ENCODE results near the gene CDCA5. TPM values are rescaled to one million over a fixed set of nuclear protein-coding genes. Genes with fewer than 3 reads are reported as not detected.

Gene CDCA5
- polyA plus RNA-seq, 1 of the 3 experiments (the other 2 are of a cell fraction), result 16.3 TPM

DNA sequence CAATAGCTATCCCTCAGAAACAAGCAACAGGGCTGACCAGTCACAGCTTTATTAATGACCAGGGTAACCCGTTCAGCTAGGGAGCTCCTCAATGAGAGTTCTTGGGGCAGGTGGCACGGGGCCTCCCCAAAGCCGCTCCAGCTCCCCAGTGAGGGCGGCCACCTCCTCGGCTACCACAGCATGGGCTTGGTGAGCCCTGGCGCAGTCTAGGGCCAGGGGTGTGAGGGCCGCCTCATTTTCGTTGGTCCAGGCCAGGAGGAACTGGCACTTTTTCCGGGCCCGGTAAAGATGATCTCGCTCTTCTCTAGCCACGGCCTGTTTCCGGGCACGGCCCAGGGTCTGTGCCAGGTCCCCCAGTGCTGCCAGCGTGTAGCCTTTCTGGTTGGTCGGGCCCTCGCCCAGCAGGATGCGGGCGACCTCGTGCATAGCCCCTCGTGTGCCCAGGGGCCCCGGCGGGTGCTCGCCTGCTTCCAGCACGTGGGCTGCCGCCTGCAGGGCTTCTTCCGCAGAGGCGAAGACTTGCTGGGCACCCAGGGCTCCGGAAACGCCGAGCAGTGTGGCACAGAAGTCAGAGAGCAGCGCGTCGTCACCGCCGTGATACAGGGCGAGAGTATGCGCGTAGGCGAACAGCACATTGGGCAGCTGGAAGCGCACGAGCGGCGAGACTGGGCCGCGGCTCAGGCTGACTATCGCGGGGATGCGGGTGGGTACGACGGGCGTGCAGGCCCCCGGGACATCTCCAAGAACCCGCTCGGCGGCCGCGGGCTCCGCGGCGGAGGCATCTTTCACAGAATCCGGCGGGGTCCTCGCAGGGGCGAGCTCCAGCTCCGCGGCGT lies 32.7 kb upstream of the CDCA5 start:
- POLR2A ChIA-PET, result interaction anchor here (0.5 to 3.4 kb wide), 7 partner anchors 18 to 213 kb away, joined by 3 to 25 read pairs (median 5); partner anchors contain the start of genes ARL2, CAPN1, POLA2 and SYVN1
- CTCF ChIA-PET, result interaction anchor here (1.0 to 3.2 kb wide), 12 partner anchors 8 to 272 kb away, joined by 3 to 27 read pairs (median 8); partner anchors contain the start of genes ARL2, CAPN1, CDC42BPG and SYVN1

DNA sequence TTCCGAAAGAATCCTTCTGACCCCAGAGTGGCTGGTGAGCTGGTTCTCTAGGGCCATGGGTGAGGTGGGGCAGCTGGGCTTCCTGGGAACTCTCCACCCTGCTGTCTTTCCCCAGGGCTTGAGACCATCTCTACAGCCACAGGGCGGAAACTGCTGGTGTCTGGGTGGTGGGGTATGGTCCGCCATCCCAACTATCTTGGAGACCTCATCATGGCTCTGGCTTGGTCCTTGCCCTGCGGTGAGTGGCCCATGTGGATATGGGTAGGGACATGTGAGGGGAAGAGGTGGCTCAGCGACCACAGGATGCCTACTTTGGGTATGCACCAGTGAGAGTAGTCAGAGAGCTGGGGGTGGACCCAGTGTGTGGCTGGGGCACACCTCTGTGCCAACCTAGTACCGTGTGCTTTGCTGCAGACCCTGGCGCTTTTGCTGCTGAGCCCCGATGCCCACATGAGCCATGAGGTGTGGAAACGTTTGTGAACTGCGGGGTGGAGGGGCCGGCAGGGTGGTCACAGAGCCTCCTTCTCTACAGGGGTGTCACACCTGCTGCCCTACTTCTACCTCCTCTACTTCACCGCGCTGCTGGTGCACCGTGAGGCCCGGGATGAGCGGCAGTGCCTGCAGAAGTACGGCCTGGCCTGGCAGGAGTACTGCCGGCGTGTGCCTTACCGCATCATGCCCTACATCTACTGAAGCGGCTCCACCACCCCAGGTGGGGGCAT lies 31.7 kb upstream of the CDCA5 start:
- Histone ChIP-seq H4K20me1 (ENCODE audit: insufficient read depth) (peaks cover 6% of the 10 kb centered on the region; the same call in 1 of the 2 replicates), H3K4me3 (ENCODE audit: low read depth in 2 of 2, low read length in 1 of 2) (no peak overlapping the region), H3K27me3 (ENCODE audit: insufficient read depth) (no peaks in the 10 kb centered on the region), H3K4me1 (ENCODE audit: control insufficient read depth in 1 of 2, insufficient read depth in 2 of 2, low read depth in 1 of 2, low read length in 1 of 2) (peaks cover 16 to 52% of the 10 kb centered on the region in 2 experiments; a peak in 3 of 4 replicates), H3K9ac (no peak overlapping the region), H3K79me2 (ENCODE audit: insufficient read depth) (peaks cover 26% of the 10 kb centered on the region), H3K36me3 (replicated peaks in 1 of 2; ENCODE audit: control insufficient read depth in 1 of 2, insufficient read depth in 2 of 2, low read length in 1 of 2) (peaks cover 28 to 32% of the 10 kb centered on the region in 2 experiments), H3K9me3 (no peaks in the 10 kb centered on the region), H3F3A (replicated peaks; ENCODE audit: insufficient read depth) (peaks cover 36% of the 10 kb centered on the region), H3K27ac (ENCODE audit: low read depth in 2 of 2, low read length in 1 of 2) (no peak overlapping the region; a peak in 1 of 4 replicates), H3K4me2 (no peak overlapping the region), H2AFZ (ENCODE audit: low read depth) (no peak overlapping the region), H3K9me2 (no peaks in the 10 kb centered on the region)
- POLR2A ChIA-PET, result interaction anchor here (1.5 to 3.4 kb wide), 4 partner anchors 19 to 101 kb away, joined by 5 to 25 read pairs (median 6); partner anchors contain the start of genes ARL2 and SYVN1
- no peak for DNase-seq
- 91% methylated on average over 11 of the region's 21 CpGs for WGBS (ENCODE audit: low lambda C conversion rate)
- CTCF ChIA-PET, result interaction anchor here (1.1 to 3.2 kb wide), 4 partner anchors 15 to 269 kb away, joined by 3 to 23 read pairs (median 9); no protein-coding TSS in a partner anchor
- TF ChIP-seq, protein P1, sequence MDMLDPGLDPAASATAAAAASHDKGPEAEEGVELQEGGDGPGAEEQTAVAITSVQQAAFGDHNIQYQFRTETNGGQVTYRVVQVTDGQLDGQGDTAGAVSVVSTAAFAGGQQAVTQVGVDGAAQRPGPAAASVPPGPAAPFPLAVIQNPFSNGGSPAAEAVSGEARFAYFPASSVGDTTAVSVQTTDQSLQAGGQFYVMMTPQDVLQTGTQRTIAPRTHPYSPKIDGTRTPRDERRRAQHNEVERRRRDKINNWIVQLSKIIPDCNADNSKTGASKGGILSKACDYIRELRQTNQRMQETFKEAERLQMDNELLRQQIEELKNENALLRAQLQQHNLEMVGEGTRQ (IDR thresholded peaks at IDR 0.05; ENCODE audit: borderline replicate concordance, low read depth, low read length), result no peak
- TF ChIP-seq, protein P2, sequence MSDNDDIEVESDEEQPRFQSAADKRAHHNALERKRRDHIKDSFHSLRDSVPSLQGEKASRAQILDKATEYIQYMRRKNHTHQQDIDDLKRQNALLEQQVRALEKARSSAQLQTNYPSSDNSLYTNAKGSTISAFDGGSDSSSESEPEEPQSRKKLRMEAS (IDR thresholded peaks at IDR 0.05; ENCODE audit: low read depth), result no peak
- TF ChIP-seq RAD21 (IDR thresholded peaks at IDR 0.05; ENCODE audit: low read length), result no peak
- no peak for TF ChIP-seq RFX5 (IDR thresholded peaks at IDR 0.05; ENCODE audit: low read length)
- no peak for TF ChIP-seq RXRA (IDR thresholded peaks at IDR 0.05; ENCODE audit: borderline replicate concordance, low read depth)
- no peak for TF ChIP-seq TAF1 (IDR thresholded peaks at IDR 0.05; ENCODE audit: borderline replicate concordance, low read depth, low read length)
- TF ChIP-seq, protein P3, sequence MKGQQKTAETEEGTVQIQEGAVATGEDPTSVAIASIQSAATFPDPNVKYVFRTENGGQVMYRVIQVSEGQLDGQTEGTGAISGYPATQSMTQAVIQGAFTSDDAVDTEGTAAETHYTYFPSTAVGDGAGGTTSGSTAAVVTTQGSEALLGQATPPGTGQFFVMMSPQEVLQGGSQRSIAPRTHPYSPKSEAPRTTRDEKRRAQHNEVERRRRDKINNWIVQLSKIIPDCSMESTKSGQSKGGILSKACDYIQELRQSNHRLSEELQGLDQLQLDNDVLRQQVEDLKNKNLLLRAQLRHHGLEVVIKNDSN (IDR thresholded peaks at IDR 0.05; ENCODE audit: borderline replicate concordance, low read depth), result no peak
- no peak for TF ChIP-seq GABPA (IDR thresholded peaks at IDR 0.05; ENCODE audit: low read depth)
- no peak for TF ChIP-seq TEAD4 (IDR thresholded peaks at IDR 0.05; ENCODE audit: borderline replicate concordance, insufficient read depth)
- TF ChIP-seq, protein P4, sequence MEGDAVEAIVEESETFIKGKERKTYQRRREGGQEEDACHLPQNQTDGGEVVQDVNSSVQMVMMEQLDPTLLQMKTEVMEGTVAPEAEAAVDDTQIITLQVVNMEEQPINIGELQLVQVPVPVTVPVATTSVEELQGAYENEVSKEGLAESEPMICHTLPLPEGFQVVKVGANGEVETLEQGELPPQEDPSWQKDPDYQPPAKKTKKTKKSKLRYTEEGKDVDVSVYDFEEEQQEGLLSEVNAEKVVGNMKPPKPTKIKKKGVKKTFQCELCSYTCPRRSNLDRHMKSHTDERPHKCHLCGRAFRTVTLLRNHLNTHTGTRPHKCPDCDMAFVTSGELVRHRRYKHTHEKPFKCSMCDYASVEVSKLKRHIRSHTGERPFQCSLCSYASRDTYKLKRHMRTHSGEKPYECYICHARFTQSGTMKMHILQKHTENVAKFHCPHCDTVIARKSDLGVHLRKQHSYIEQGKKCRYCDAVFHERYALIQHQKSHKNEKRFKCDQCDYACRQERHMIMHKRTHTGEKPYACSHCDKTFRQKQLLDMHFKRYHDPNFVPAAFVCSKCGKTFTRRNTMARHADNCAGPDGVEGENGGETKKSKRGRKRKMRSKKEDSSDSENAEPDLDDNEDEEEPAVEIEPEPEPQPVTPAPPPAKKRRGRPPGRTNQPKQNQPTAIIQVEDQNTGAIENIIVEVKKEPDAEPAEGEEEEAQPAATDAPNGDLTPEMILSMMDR (IDR thresholded peaks at IDR 0.05), result no peak
- TF ChIP-seq SMC3 (IDR thresholded peaks at IDR 0.05; ENCODE audit: low read depth, low read length), result no peak
- TF ChIP-seq, protein P5, sequence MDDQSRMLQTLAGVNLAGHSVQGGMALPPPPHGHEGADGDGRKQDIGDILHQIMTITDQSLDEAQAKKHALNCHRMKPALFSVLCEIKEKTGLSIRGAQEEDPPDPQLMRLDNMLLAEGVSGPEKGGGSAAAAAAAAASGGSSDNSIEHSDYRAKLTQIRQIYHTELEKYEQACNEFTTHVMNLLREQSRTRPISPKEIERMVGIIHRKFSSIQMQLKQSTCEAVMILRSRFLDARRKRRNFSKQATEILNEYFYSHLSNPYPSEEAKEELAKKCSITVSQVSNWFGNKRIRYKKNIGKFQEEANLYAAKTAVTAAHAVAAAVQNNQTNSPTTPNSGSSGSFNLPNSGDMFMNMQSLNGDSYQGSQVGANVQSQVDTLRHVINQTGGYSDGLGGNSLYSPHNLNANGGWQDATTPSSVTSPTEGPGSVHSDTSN (IDR thresholded peaks at IDR 0.05), result no peak
- TF ChIP-seq NFIC (IDR thresholded peaks at IDR 0.05; ENCODE audit: borderline replicate concordance), result no peak
- TF ChIP-seq MXI1 (IDR thresholded peaks at IDR 0.05; ENCODE audit: low read depth, low read length), result no peak

More for the DNA sequence above, 32.7 kb upstream of the CDCA5 start:
- TF ChIP-seq MXI1 (IDR thresholded peaks at IDR 0.05; ENCODE audit: low read depth, low read length) (peak; percentile 29; the same call in 1 of the 2 replicates), FOXM1 (IDR thresholded peaks at IDR 0.05; ENCODE audit: low read depth) (no peak), SIN3A (IDR thresholded peaks at IDR 0.05; ENCODE audit: borderline replicate concordance, low read depth, low read length) (0 out of 2 replicates have a peak, but pooled peaks have one; percentile 6), TAF1 (IDR thresholded peaks at IDR 0.05; ENCODE audit: borderline replicate concordance, low read depth, low read length) (no peak), NFIC (IDR thresholded peaks at IDR 0.05; ENCODE audit: borderline replicate concordance) (no peak), EP300 (IDR thresholded peaks at IDR 0.05; ENCODE audit: borderline replicate concordance in 1 of 2, low read depth in 1 of 2, low read length in 1 of 2) (no peak), POLR2AphosphoS5 (IDR thresholded peaks at IDR 0.05; ENCODE audit: low read depth, low read length) (peak; percentile 42; the same call in 1 of the 2 replicates), GATA2 (CRISPR knock-in tag; IDR thresholded peaks at IDR 0.05) (no peak), GABPA (IDR thresholded peaks at IDR 0.05; ENCODE audit: low read depth) (no peak), TCF12 (IDR thresholded peaks at IDR 0.05) (no peak)
- TF ChIP-seq, protein P2 (IDR thresholded peaks at IDR 0.05; ENCODE audit: low read depth), result peak; percentile 86
- H3K9ac ChIP-seq, result peak overlapping the region; percentile 81
- peaks cover 34 to 35% of the 10 kb centered on the region in 2 experiments for H3K36me3 ChIP-seq (replicated peaks in 1 of 2; ENCODE audit: control insufficient read depth in 1 of 2, insufficient read depth in 2 of 2, low read length in 1 of 2)
- H3K9me2 ChIP-seq, result no peaks in the 10 kb centered on the region
- 46% methylated on average over 38 of the region's 68 CpGs for WGBS (ENCODE audit: low lambda C conversion rate)
- H3K27me3 ChIP-seq (ENCODE audit: insufficient read depth), result no peaks in the 10 kb centered on the region
- H4K20me1 ChIP-seq (ENCODE audit: insufficient read depth), result no peaks in the 10 kb centered on the region
- no peak overlapping the region for H2AFZ ChIP-seq (ENCODE audit: low read depth)
- H3K9me3 ChIP-seq, result no peaks in the 10 kb centered on the region
- DNase-seq, result peak; percentile 58
- H3K4me3 ChIP-seq (ENCODE audit: low read depth in 2 of 2, low read length in 1 of 2), result peak overlapping the region; percentile 74 to 86
- peaks cover 37% of the 10 kb centered on the region for H3K79me2 ChIP-seq (ENCODE audit: insufficient read depth)
- peak overlapping the region; percentile 67 to 89 for H3K27ac ChIP-seq (ENCODE audit: low read depth in 2 of 2, low read length in 1 of 2)
- peaks cover 22 to 51% of the 10 kb centered on the region in 2 experiments; a peak in 3 of 4 replicates for H3K4me1 ChIP-seq (ENCODE audit: control insufficient read depth in 1 of 2, insufficient read depth in 2 of 2, low read depth in 1 of 2, low read length in 1 of 2)
- peak overlapping the region; percentile 93 for H3K4me2 ChIP-seq
- H3F3A ChIP-seq (replicated peaks; ENCODE audit: insufficient read depth), result peaks cover 29% of the 10 kb centered on the region

Data from SK-N-SH (cell line).